Testis (tissue), 3 donors: ENCODE results near the gene TTC17. TPM values are rescaled to one million over a fixed set of nuclear protein-coding genes. Genes with fewer than 3 reads are reported as not detected.
"Not testable (repeated sequence)": the region's sequence is repeated elsewhere in the genome, so short reads cannot be mapped to it uniquely, and the experiment has no call there.

Experiments
- DNase-seq: peaks from one replicate; pipeline ENCODE4 v3.0.0-alpha.2; 2019
- H3K27ac ChIP-seq, 2 donors: fragments of 200-600 bp; sonication (generic); one replicate each; pipeline ENCODE4 v1.5.1; 2019
- H3K27me3 ChIP-seq: fragments of 200-600 bp; sonication (generic); one replicate; pipeline ENCODE4 v1.5.1; 2019
- H3K36me3 ChIP-seq: fragments of 200-600 bp; sonication (generic); one replicate; pipeline ENCODE4 v1.5.1; 2017; ENCODE audit warnings: low read depth; ENCODE audit errors: missing control alignments
- H3K4me1 ChIP-seq: fragments of 200-600 bp; sonication (generic); one replicate; pipeline ENCODE4 v1.5.1; 2019
- H3K4me3 ChIP-seq, 2 donors: fragments of 200-600 bp; sonication (generic); one replicate each; pipeline ENCODE4 v1.5.1; 2017 to 2019
- H3K9me3 ChIP-seq: fragments of 200-600 bp; sonication (generic); one replicate; pipeline ENCODE4 v1.5.1; 2017
- CTCF ChIP-seq, 3 experiments: fragments of 450-650 bp in 2 of 3; fragments of 200-600 bp in 1 of 3; sonication (generic) in 1 of 3; IDR thresholded peaks; one replicate each; pipeline ENCODE4 v1.5.1; 2016 to 2019; ENCODE audit warnings: antibody characterized with exemption in 3 of 3, mild to moderate bottlenecking in 2 of 3, moderate library complexity in 1 of 3
- POLR2A ChIP-seq: fragments of 450-650 bp; IDR thresholded peaks from one replicate; pipeline ENCODE4 v1.6.1; 2017; ENCODE audit warnings: antibody characterized with exemption, mild to moderate bottlenecking, moderate library complexity
- whole genome bisulfite sequencing, 2 donors: methylation state at CpG; one replicate each; pipeline ENCODE4 v1.1.5; 2018; 5-methylcytosine and 5-hydroxymethylcytosine counted together
- intact Hi-C: fragments of 100-400 bp; cut with DNase I; formaldehyde crosslinking; loops from one replicate; pipeline ENCODE4 v1.15.1; 2023; ENCODE audit warnings: low total_unique reads
- polyA plus RNA-seq: library from polyadenylated mRNA; stranded (reverse); fragments of 350-450 nt; fragmentation: Illumina TruSeq; extraction: RNeasy Lipid Tissue Mini Kit (QIAGEN cat#74804); gene quantifications from one replicate; pipeline ENCODE4 v1.2.3, GENCODE V29; 2014; ENCODE audit warnings: low read depth, low replicate concordance; ENCODE audit not compliant: insufficient read depth
- total RNA-seq, 2 donors: library from RNA; depleted of rRNA; stranded (reverse); fragments of >200 nt; gene quantifications; one replicate each; pipeline ENCODE4 v1.2.3, GENCODE V29; 2016

Gene TTC17
- total and polyA plus RNA-seq, 3 donors from 2014 or later: 74.9 to 141 (median 134) TPM

- H3K4me1 ChIP-seq: no peaks in the 10 kb centered on the region
- no peaks in the 10 kb centered on the region for H3K27me3 ChIP-seq
- H3K27ac ChIP-seq: no peak overlapping the region
- intact Hi-C loops: no loop called here
- H3K36me3 ChIP-seq: no peaks in the 10 kb centered on the region
- no peak overlapping the region for H3K4me3 ChIP-seq
- WGBS, 2 donors: 73 to 74% methylated on average over 2 of the region's 2 CpGs
- DNase-seq: peak; percentile 23
- no peak for TF ChIP-seq POLR2A
- TF ChIP-seq CTCF (IDR thresholded peaks at IDR 0.05): no peak
- no peaks in the 10 kb centered on the region for H3K9me3 ChIP-seq
Observed at GRCh38 chr11:43393765-43394355, 35.1 kb downstream of the TTC17 start.

- no peak for DNase-seq
- Histone ChIP-seq H3K27me3 (no peaks in the 10 kb centered on the region), H3K9me3 (no peaks in the 10 kb centered on the region), H3K4me1 (no peaks in the 10 kb centered on the region), H3K36me3 (no peaks in the 10 kb centered on the region), H3K27ac (no peak overlapping the region), H3K4me3 (no peak overlapping the region)
- WGBS, 2 donors: 93 to 94% methylated on average over 3 of the region's 3 CpGs
- intact Hi-C loops: no loop called here
- TF ChIP-seq POLR2A: no peak
- no peak for TF ChIP-seq CTCF (IDR thresholded peaks at IDR 0.05)
Observed at GRCh38 chr11:43396617-43397016, 37.9 kb downstream of the TTC17 start.

GRCh38 chr11:43397251-43397650 is 38.5 kb downstream of the TTC17 start:
- DNase-seq: no peak
- 91 to 94% methylated on average over 3 of the region's 3 CpGs for WGBS, 2 donors
- Histone ChIP-seq H3K36me3 (no peaks in the 10 kb centered on the region), H3K4me1 (no peaks in the 10 kb centered on the region), H3K27ac (no peak overlapping the region), H3K4me3 (no peak overlapping the region), H3K27me3 (no peaks in the 10 kb centered on the region), H3K9me3 (no peaks in the 10 kb centered on the region)
- TF ChIP-seq POLR2A: no peak
- TF ChIP-seq CTCF (IDR thresholded peaks at IDR 0.05): no peak
- intact Hi-C loops: no loop called here

GRCh38 chr11:43399983-43400630 is 41.4 kb downstream of the TTC17 start:
- Histone ChIP-seq H3K4me3 (no peak overlapping the region), H3K27ac (no peak overlapping the region), H3K36me3 (no peaks in the 10 kb centered on the region), H3K4me1 (no peaks in the 10 kb centered on the region), H3K27me3 (no peaks in the 10 kb centered on the region), H3K9me3 (no peaks in the 10 kb centered on the region)
- TF ChIP-seq CTCF (IDR thresholded peaks at IDR 0.05) (no peak), POLR2A (no peak)
- 96 to 100% methylated on average over 2 of the region's 2 CpGs for WGBS, 2 donors
- DNase-seq: no peak
- intact Hi-C loops: no loop called here

GRCh38 chr11:43401252-43401651 is 42.5 kb downstream of the TTC17 start:
- 94 to 96% methylated on average over 6 of the region's 6 CpGs for WGBS, 2 donors
- H3K27ac ChIP-seq: no peak overlapping the region
- TF ChIP-seq CTCF (IDR thresholded peaks at IDR 0.05) (no peak), POLR2A (no peak)
- H3K4me1 ChIP-seq: no peaks in the 10 kb centered on the region
- H3K27me3 ChIP-seq: no peaks in the 10 kb centered on the region
- H3K9me3 ChIP-seq: no peaks in the 10 kb centered on the region
- no peak overlapping the region for H3K4me3 ChIP-seq
- no peaks in the 10 kb centered on the region for H3K36me3 ChIP-seq
- no peak for DNase-seq
- intact Hi-C loops: no loop called here

- intact Hi-C loops, H3K27ac ChIP-seq, H3K4me1 ChIP-seq, H3K27me3 ChIP-seq, DNase-seq, H3K36me3 ChIP-seq, H3K4me3 ChIP-seq, H3K9me3 ChIP-seq: not testable (repeated sequence)
- WGBS, 2 donors: 95 to 96% methylated on average over 4 of the region's 4 CpGs
Observed at GRCh38 chr11:43401811-43402210, 43.1 kb downstream of the TTC17 start.
